Activated gamma-delta T cell treated with anti-CD3 and anti-CD28 coated beads, Interleukin-2, amount 50 U/mL, for 16 hours (primary cell): Measurements from ENCODE around the gene ZBTB47.

Experiments
- DNase-seq: peaks from one replicate; pipeline ENCODE4 v3.0.0-alpha.2; 2020; ENCODE audit warnings: low read depth

Gene ZBTB47

DNA sequence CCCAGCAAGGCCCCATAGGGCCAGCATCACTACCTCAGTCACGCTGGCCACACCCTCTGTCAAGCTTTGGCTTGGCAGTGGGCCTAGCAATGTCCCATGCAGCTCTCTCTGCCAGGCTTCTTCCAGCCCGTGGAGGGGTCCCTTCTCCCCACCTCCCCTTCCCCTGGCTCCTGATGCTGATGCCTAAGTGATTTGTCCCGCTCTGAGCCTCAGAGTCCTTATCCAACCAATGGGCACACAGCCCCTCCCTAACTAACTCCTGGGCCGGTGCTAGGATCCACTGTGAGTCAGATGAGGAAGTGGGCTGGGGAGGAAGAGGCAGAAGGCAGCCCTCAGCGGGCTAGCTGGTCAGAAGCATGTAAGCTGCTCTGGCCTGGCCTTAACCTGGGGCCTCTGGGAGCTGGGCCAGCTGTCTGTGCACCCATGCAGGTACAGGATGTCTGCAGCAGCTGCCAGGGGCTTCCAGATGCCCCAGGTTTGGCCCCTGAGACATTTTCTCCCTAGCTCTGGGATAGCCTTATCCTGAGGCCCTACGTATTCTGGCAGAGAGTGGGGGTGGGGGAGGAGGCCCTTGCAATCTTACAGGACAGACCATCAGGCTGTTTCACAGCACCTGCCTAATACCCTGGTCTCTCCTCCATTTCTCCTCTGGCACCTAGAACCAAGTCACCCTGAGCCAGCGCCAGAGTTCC lies 740 bp upstream of the ZBTB47 start:
- DNase-seq, result no peak

- DNase-seq, result no peak
Measured at GRCh38 chr3:42653303-42653559, 266 bp upstream of the ZBTB47 start.

DNA sequence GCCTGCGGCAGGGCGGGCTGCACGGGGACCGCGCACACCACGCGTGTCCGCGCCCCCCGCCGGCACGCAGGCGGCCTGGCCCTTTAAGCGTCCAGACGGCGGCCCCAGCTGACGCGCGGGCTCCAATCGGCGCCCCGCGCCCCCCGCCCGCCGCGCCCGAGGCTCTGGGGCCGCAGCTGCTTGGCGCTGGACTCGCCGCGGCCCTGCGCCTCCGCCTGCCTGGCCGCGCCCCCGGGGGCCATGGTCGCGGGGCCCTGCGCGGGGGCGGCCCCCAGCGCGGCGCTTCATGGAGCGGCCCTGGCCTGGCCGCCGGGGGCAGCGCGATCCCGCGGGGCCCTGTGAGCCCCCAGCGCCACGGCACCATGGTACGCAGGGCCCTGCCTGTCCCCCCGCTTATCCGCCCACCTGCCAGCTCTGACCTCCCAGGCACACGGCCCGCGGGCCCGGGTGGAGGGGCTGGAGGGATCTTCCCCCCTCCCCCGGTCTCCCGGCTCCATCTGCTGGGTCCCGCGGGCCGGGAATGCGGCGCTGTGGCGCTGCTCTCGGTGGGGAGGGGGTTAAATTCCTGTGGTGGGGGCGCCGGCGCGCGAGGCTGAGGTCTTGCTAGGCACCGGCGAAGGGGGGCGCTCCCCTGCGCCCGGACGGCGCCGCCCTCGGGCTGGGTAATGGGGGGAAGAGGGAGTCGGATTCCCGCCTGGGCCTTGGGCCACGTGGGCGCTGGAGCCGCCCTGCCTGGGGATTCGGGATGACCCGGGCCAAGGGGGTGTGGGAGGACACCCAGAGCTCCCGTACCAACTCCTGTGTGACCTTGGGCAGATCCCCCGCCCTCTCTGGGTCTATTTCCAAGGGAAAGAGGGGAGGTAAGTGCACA lies 1.1 kb downstream of the ZBTB47 start:
- DNase-seq, result no peak

DNA sequence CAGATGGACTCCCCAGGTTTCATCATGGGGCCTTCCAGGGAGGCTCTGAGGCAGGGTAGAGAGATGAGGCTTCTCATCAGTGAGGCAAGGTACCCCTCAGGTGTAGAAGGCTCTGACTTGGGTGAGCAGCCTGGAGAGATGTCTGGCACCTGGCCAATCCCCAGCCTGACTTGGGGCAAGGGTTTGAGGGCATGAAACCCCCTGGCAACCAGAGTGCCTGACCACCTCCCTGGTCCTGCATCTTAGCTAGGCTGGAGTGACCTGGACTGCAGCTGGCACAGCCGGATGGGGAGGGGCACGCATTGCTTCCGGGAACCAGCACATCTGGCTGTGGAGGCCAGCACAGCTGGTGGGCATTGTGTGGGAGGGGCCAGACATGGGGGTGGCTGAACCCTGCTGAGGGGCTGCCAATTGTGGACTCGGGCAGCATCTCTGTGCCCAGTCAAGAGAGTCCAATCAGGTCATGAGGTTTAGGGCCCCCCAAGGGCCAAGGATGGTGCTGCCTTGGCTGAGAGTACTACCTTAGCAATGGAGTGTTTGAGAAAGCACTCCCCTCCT lies 1.9 kb downstream of the ZBTB47 start:
- no peak for DNase-seq

DNA sequence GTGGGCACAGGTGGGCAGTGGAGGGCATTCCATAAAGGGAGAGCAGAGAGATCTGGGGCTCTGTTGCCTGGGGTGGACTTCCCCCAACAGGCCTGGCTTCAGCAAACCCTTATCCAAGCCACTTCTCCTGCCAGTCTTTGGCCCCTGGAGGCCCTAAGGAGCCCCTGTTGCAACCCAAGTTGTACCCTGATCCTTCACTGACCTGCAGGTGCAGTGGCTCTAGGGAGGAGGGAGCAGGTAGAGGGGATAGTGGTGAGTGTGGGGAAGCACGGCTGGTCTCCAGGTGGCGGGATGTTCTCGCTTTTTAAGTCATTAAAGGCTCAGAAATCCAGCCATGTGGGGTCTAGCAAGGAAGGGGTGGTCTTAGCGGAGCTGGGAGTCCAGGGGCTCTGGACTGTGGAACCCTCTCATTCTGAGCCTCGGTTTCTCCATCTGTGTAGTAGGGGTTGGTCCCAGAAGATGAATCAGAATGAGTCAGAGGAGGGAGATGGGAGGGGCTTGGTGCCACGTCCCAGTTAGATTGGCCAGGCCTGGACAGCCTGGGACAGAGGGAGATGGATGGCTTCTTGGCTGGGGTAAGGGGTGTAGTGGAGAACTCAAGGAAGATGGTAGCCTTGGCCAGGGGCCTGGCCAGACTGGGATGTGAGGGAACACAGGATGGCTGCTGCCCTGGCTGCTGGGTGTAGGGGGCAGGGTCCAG lies 2.6 kb downstream of the ZBTB47 start:
- no peak for DNase-seq

GRCh38 chr3:42656680-42657610 lies 3.4 kb downstream of the ZBTB47 start:
- no peak for DNase-seq

GRCh38 chr3:42657675-42658074 lies 4.2 kb downstream of the ZBTB47 start:
- no peak for DNase-seq

DNA sequence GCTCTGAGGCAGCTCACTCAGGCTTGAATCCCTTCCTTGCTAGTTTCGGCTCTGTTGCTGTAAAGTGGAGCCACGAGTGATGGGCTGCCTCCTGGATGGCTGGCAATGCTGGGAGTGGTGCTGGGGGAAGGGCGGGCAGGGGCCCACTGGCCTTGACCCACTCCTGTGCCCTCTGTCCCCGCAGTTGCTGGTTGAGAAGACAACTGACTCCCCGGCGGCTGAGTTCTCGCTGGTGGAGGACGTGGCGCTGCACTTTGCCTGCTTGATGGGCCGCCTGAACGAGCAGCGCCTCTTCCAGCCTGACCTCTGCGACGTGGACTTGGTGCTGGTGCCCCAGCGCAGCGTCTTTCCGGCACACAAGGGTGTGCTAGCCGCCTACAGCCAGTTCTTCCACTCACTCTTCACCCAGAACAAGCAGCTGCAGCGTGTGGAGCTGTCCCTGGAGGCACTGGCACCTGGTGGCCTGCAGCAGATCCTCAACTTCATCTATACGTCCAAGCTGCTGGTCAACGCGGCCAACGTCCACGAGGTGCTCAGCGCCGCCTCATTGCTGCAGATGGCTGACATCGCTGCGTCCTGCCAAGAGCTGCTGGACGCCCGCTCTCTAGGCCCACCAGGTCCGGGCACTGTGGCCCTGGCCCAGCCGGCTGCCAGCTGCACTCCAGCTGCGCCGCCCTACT lies 4.7 kb downstream of the ZBTB47 start:
- DNase-seq, result no peak

DNA sequence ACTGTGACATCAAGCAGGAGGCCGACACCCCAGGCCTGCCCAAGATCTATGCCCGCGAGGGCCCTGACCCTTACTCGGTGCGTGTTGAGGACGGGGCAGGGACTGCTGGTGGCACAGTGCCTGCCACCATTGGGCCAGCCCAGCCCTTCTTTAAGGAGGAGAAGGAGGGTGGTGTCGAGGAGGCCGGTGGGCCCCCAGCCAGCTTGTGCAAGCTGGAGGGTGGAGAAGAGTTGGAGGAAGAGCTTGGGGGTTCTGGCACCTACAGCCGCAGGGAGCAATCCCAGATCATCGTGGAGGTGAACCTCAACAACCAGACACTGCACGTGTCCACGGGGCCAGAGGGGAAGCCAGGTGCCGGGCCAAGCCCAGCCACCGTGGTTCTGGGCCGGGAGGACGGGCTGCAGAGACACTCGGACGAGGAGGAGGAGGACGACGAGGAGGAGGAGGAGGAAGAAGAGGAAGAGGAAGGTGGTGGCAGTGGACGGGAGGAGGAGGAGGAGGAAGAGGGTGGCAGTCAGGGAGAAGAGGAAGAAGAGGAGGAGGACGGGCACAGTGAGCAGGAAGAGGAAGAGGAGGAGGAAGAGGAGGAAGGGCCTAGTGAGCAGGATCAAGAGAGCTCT lies 5.4 kb downstream of the ZBTB47 start:
- DNase-seq, result no peak

GRCh38 chr3:42659451-42660130 lies 6.1 kb downstream of the ZBTB47 start:
- no peak for DNase-seq

GRCh38 chr3:42660131-42660715 lies 6.7 kb downstream of the ZBTB47 start:
- DNase-seq, result no peak

DNA sequence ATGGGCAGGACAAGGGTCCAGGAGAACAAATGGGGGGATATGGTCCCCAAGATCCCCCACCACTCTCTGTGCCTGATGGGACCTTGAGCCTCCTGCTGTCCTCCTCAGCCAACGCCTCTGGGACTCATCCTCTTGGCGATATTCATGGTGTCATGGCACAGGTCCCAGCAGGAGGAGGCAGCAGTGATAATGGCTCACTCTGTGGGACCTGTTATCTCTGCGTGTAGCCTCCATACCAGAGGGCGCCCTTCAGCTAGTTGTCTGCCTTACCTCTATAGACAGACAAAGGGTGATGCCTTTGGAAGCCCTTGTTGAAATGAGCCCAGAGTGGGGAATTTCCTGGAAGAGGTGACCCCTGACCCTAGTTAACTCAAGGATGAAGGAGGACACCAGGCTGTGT lies 7.4 kb downstream of the ZBTB47 start:
- DNase-seq, result no peak

DNA sequence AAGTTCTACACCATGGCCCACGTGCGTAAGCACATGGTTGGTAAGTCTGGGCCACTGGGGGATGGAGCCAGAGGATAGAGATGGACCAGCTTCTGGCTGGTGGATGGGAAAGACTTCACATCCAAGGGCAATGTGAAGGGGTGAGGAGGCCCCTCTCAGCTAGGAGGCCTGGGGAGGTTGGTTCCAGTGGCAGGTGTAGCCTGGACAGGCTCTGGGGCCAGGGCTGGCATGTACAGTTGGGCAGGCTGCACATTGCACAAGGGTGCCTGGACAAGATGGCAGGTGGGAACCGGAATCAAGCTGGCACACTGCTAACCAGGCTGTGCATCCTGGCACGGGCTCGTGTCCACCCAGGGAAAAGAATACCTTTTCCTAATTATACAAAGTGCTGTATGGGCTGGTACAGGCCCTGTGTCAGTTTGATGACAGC lies 8.1 kb downstream of the ZBTB47 start:
- no peak for DNase-seq

DNA sequence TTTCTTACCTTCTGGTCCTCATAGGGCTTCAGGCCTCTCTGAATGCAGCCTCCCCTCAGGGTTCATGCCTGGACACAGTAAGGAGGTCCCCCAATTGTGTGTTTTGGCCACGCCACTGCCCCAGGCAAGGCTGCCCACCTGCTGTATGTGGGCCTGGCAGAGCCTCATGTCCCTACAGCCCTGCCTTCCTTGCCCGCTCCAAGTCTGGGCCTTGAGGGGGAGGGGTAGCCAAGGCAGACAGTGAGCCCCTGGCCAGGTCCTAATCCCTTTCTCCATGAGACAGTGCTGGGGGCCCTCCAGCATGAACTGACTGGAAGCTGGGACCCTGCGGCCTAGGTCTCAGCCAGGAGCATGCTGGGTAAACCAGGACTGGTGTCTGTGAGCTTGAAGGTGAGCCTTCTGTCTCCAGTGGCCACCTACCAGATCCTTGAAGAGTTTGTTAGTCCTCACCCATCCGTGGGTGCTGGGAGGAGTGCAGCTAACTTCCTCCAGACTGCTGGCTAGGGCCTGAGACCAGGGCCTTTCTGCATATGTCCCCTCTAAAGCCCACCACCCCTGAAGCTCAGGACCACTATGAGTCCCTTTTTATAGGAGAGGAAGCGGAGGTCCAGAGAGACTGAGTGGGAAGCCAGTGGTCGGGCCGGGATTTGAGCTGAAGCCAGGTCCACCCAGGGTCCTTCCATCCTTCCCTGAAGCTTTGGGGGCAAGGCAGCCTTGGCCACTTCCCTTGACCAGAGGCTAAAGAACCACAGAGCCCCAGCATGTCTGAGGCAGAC lies 8.7 kb downstream of the ZBTB47 start:
- no peak for DNase-seq

- DNase-seq, result no peak
Measured at GRCh38 chr3:42662813-42663535, 9.5 kb downstream of the ZBTB47 start.

- DNase-seq, result no peak
Measured at GRCh38 chr3:42663581-42664437, 10.3 kb downstream of the ZBTB47 start.

DNA sequence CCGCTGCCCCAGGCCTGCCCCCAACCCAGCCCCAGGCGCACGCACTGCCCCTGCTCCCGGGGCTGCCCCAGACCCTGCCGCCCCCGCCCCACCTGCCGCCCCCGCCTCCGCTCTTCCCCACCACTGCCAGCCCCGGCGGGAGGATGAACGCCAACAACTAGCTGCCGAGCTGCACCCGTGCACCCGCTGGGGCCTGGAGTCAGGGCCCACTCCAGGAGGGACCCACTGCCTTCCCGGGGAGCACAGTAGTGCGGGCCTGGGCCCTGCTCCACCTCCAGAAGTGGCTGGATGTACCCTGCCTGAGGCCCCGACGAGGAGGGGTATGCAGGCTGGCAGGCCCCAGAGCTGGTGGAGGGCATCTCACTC lies 10.9 kb downstream of the ZBTB47 start:
- DNase-seq, result no peak
